ENCODE results near the gene MFSD1.

MFSD1 gene

DNA sequence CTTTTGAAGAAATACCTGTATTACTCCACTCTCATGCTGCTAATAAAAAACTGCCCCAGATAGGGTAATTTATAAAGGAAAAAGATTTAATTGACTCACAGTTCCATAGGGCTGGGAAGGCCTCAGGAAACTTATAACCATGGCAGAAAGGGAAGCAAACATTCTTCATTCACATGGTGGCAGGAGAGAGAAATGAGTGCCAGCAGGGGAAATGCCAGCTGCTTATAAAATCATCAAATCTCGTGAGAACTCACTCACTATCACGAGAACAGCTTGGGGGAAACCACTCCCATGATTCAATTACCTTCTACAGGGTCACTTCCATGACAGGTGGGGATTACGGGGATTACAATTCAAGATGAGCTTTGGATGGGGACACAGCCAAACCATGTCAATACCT lies 18.7 kb downstream of the MFSD1 start:
- DNase-seq: no peak

DNA sequence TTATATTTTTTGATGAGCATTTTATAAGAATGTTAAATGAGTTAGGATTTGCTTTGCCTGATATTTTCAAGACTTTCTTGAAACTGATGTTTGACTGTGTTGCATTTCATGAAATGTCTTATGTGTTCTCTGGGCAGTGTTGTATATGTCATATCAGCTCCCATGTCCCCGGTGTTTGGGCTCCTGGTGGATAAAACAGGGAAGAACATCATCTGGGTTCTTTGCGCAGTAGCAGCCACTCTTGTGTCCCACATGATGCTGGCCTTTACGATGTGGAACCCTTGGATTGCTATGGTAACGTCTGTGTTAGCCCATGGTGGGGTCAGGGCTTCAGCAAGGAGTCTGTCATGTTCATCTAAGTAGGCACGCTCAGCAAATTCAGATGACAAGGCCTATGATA lies 20.0 kb downstream of the MFSD1 start:
- DNase-seq: no peak

GRCh38 chr3:158823426-158823825 lies 21.6 kb downstream of the MFSD1 start:
- no peak for DNase-seq

DNA sequence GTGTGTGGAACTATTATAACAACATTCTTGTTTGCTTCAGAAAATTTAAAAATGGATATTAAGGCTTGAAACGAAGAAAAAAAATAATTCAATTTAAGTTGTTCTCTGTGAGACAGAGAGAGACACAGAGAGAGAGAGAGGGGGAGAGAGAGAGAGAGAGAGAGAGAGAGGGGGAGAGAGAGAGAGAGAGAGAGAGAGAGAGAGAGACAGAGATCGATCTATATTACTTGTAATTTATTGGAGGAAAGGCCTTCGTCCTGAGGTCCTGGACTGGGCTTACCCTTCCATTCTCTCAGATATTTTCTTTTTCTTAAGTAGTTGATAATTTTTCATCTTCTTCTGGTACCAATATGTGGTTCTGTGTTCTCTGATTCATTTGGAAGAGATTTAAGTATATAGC lies 25.9 kb downstream of the MFSD1 start:
- DNase-seq: no peak

DNA sequence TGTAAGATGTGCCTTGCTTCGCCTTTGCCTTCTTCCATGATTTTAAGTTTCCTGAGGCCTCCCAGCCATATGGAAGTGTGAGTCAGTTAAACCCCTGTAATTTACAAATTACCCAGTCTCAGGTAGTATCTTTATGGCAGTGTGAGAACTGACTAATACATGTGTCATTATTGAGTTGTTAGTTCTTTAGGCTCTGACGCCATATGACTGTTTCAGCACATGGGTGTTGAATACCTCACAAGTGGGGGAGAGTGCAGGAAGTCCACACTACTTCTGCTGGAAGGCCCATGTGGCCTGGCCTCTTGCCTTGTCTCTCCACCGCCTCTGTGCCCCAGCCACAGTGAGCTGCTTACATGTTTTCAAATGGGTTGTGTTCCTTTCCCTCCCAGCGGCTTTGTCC lies 28.5 kb downstream of the MFSD1 start:
- no peak for DNase-seq

DNA sequence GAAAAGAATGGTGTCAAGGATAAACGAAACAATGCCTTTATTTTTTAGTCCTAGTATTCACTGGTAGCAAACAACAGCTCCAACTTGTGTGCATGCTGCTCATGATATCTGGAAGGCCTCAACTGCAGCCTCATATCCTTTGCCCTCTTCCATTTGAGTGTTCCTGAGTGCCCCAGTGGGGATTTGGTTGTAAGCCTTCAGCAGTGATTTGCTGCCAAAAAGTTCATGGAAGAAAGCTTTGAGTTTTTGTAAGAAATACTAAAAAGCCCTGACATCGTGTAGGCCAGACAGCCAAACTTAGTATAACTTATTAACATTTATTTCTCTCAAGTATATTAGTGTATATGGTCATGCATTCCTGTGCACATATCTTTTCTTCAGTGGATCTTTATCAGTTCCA lies 30.0 kb downstream of the MFSD1 start:
- DNase-seq: no peak

- no peak for DNase-seq
These were observed 33.8 kb downstream of the MFSD1 start for GRCh38 chr3:158835631-158836030.

DNA sequence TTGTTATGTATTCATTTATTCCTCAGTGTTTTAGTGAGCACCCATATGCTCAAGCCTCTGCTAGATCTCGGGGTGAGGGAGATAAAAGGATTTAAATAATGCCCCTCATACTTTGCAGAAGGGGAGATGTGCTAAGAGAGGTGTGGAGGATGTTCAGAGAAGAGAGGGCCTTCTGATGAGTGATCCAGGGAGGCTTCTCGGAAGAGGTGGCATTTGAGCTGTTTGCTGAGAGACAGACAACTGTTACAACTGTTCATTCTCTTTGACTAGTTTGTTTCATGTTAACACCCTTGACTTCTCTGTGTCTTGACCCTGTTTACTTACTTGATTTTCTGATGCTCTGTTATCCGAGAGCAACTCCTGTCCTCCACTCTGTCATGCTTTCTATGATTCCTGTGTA lies 34.5 kb downstream of the MFSD1 start:
- no peak for DNase-seq

GRCh38 chr3:158837240-158837639 lies 35.4 kb downstream of the MFSD1 start:
- DNase-seq: no peak

DNA sequence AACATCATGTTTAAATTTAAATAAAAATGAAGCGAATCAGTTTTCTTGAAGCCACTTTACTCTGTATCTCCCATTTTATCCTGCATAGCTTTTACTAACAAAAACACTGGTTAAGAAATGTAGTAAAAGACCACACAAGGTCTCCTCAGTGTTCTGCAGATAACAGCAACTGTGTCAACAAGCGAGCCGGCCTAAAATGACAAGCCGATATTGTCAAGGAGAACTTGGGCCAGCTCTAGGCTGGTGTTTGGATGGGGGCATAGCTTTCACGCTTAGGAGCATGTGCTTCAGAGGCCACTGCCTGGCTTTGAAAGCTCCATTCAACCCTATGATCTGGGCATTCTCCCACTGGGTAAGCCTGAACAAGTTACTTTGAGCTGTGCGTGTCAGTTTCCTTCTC lies 38.1 kb downstream of the MFSD1 start:
- DNase-seq: no peak

DNA sequence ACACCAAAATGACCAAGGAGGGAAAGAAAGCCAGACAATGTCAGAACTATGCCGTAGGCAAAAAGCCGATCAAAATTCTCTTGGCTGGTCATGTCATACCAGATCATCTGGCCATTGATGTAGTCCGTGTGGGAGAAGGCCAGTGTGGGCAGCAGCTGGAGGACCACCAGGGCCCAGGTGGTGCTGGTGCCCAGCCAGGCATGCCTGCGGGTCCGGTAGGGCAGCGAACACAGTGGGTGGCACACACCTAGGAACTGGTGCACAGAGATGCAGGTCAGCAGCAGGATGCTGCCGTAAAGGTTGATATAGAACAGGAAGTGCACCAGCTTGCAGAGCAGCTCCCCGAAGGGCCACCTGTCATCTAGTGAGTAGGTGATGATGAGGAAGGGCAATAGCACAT lies 39.5 kb downstream of the MFSD1 start:
- DNase-seq: no peak

GRCh38 chr3:158842976-158843375 lies 41.1 kb downstream of the MFSD1 start:
- DNase-seq: no peak

DNA sequence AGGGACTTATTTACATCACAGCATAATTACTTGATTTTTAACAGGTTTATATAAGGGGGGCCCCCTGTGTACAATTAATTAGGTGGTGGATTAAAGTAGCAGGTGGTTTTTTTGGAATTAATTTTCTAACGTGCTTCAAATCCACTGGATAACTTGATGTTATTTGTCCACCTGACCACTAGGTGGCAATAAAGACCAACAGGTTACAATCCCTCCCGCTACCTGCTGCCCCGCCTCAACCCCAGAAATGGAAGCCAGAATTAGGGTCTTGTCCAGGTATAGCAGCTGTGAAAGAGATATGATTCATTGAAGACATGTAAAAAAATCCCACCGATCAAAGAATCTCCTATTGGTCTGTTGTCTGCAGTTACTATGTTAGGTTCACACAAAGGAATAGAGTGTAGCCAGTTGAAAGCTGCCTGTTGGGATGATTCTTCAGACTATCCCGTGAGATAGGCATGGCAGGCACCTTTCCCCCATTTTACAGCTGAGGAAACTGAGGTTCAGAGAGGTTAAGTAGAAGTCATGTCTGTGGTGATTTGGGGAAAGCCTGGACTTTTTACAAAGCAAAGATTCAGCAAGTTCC lies 44.0 kb downstream of the MFSD1 start:
- peak; percentile 66 for DNase-seq

- DNase-seq: no peak
These were observed 45.1 kb downstream of the MFSD1 start for GRCh38 chr3:158846803-158847451.

DNA sequence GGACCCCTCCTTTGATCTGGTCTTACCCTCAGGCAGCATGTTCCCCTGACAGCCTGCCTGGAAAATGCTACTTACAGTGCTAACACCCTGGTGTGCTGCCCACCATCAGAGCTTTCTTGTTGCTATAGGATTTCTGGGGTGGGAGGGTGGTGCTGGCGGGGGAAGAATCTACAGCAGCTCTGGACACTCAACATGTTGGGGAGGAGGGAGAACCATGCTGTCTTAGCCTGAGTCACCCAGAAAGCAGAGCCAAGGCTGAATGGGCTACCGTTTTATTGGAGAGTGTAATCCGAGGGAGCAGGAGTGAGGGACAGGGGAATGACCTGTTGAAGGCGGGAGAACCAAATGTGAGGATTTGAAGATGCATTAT lies 45.6 kb downstream of the MFSD1 start:
- DNase-seq: no peak

DNA sequence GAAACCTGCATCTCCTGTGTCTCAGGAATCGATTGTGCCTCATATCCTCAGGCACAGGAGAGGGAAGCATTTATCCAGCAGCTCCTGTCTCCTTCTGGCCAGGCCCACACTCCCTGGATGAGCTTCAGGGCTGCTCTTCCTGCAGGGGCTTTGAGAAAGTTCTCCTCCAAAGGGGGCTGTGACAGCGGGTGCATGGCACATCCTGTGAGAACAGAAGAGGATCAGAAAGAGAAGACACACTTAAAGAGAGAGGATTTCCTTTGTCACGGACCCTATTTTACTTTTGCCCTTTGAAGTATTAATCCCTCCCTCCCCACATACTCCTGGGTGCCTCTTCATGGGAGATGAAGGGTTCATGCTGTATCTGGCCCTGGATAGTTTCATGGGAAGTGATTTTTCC lies 46.0 kb downstream of the MFSD1 start:
- DNase-seq: no peak

DNA sequence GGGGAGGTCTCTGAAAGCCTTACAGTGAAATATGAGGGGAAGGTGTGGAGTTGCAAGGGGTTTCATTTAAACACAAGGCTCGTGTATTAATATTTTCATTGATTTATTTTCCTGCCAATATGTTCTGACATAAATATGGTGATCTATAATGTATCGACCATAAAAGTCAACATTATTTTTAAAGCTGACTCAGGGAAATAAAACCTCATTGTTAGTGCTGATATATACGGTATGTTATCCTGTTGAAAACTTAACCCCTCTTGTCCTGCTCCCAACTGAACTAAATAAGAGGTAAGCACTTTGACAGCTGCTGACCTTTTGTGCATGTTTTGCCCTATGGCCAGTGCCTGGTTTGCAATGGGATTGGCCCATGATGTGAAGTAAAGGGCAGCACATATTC lies 47.9 kb downstream of the MFSD1 start:
- DNase-seq: no peak

DNA sequence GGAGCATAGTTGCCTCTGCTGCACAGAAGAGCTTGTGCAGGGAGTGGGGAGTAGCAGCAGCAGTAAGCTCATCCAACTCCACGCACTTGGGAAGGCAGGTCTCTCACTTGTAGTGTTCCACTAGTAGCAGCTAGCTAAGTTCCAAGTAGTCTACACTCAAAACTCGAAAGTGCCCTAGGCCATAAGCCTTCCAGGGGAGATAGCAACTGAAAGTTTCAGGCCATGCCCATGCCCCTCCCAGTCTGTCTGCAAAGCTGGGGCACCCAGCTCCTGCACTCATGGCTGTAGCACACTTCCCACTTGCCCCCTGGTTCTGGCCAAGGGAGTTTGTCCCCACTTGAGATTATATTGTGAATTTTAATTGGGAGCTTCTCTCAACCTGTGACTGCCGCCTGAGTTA lies 57.5 kb downstream of the MFSD1 start:
- no peak for DNase-seq

DNA sequence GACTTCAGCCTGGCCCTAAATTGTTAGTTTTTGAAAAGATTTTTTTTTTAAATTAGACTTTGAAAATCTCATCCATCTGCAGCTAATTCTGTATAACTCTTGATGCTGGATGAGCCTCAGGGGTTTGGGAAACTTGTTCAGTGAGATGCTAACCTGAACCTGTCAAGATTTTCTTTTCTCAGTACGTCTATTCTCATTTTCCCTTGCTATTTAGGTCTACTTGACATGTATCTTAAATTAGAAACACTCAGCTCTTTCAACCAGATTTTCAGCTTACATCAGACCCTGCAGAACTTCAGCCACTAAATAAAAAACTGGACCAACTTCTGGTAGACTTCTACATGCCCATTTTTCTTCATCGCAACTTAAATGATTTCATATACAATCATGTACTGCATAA lies 61.4 kb downstream of the MFSD1 start:
- no peak for DNase-seq

DNA sequence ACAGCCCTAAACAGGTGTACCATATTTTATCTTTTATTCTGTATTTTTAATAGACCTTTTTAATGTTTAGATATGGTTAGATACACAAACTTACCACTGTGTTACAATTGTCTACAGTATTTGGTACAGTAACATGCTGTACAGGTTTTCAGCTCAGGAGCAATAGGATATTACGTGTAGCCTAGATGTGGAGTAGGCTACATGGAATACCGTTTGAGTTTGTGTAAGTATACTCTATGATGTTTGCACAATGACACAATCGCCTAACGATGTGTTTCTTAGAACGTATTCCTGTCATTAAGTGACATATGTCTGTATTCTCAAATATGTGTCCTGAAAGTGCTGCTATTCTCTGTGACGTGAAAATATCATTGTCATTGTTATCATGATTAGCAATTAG lies 62.6 kb downstream of the MFSD1 start:
- DNase-seq: no peak

DNA sequence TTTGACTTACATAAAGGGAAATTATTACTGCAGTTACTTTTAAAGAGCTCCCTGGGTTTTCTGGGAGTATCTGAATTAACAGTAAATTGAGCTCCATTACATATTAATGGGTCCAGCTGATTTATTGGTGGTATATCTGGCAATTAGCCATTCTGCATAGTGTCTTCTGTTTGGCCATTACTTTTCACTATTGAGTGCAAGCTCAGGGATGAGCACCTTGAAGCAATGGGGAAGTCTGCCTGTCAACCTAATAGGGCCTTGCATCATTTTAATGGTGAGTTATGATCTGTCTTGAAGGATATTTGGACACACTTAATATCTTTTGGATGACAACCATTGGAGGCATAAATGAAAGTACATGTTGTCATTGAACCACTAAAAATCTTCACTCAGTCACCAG lies 73.8 kb downstream of the MFSD1 start:
- DNase-seq: no peak
